ENCODE measurements around the gene CBLN3.

GRCh38 chr14:24428628-24429394, 657 bp downstream of the CBLN3 start:
- no peak for TF ChIP-seq POLR2A (IDR thresholded peaks at IDR 0.05)
- TF ChIP-seq CTCF (IDR thresholded peaks at IDR 0.05): no peak
